Central memory CD8-positive, alpha-beta T cell (primary cell): Measurements from ENCODE around the gene OR2A25.

Experiments used
- ATAC-seq: fragments of 150-1000 bp; cut with Tn5 transposase; replicated peaks from 2 replicates; pipeline ENCODE4 v1.10.0; 2022; ENCODE audit warnings: mild to moderate bottlenecking, moderate FRiP score, moderate number of reproducible peaks; ENCODE audit not compliant: poor library complexity, severe bottlenecking; ENCODE audit errors: extremely low read depth
- DNase-seq, 2 donors: peaks; one replicate each; pipeline ENCODE4 v3.0.0; 2021; ENCODE audit warnings: low spot score in 2 of 2
- H3K27ac Mint-ChIP-seq: one replicate; pipeline ENCODE4 v1.8.0; 2022; ENCODE audit warnings: low read depth, mild to moderate bottlenecking, moderate library complexity, mixed read lengths
- H3K27me3 Mint-ChIP-seq: one replicate; pipeline ENCODE4 v1.8.0; 2022; ENCODE audit warnings: mixed read lengths
- H3K36me3 Mint-ChIP-seq: one replicate; pipeline ENCODE4 v1.8.0; 2022; ENCODE audit warnings: mild to moderate bottlenecking, moderate library complexity, mixed read lengths; ENCODE audit not compliant: insufficient read depth
- H3K4me1 Mint-ChIP-seq: one replicate; pipeline ENCODE4 v1.8.0; 2022; ENCODE audit warnings: mixed read lengths
- H3K4me3 Mint-ChIP-seq: one replicate; pipeline ENCODE4 v1.8.0; 2022; ENCODE audit warnings: mild to moderate bottlenecking, moderate library complexity, mixed read lengths
- H3K9me3 Mint-ChIP-seq: one replicate; pipeline ENCODE4 v1.8.0; 2022; ENCODE audit warnings: mixed read lengths

The OR2A25 gene

GRCh38 chr7:144069511-144069910 is at the start of gene OR2A25:
OR2A25 (plus strand) TSS chr7:144069811; CDS start chr7:144074220, 4,409 bp downstream.
- Mint-ChIP-seq H3K9me3 (no peaks in the 10 kb centered on the region), H3K36me3 (no peaks in the 10 kb centered on the region), H3K27me3 (peaks cover 48% of the 10 kb centered on the region), H3K4me1 (no peaks in the 10 kb centered on the region), H3K4me3 (no peak within 1 kb of the TSS), H3K27ac (no peak within 1 kb of the TSS)
- DNase-seq (no peak), ATAC-seq (no peak)

GRCh38 chr7:144020340-144020739 is 49.3 kb upstream of the OR2A25 start:
- Mint-ChIP-seq H3K36me3 (no peaks in the 10 kb centered on the region), H3K4me3 (no peak overlapping the region), H3K4me1 (no peaks in the 10 kb centered on the region), H3K9me3 (no peaks in the 10 kb centered on the region), H3K27me3 (peaks cover 20% of the 10 kb centered on the region), H3K27ac (no peak overlapping the region)
- no peak for ATAC-seq
- DNase-seq: no peak

- ATAC-seq: no peak
- no peak overlapping the region for H3K4me3 Mint-ChIP-seq
- H3K27me3 Mint-ChIP-seq: peaks cover 18% of the 10 kb centered on the region
- H3K4me1 Mint-ChIP-seq: no peaks in the 10 kb centered on the region
- no peak for DNase-seq
- no peak overlapping the region for H3K27ac Mint-ChIP-seq
- no peaks in the 10 kb centered on the region for H3K36me3 Mint-ChIP-seq
- no peaks in the 10 kb centered on the region for H3K9me3 Mint-ChIP-seq
These were observed 47.4 kb upstream of the OR2A25 start for GRCh38 chr7:144022169-144022568.

GRCh38 chr7:144023171-144023827 is 46.3 kb upstream of the OR2A25 start:
- Mint-ChIP-seq H3K4me3 (no peak overlapping the region), H3K4me1 (no peaks in the 10 kb centered on the region), H3K9me3 (no peaks in the 10 kb centered on the region), H3K27ac (no peak overlapping the region), H3K36me3 (no peaks in the 10 kb centered on the region), H3K27me3 (peaks cover 8% of the 10 kb centered on the region)
- ATAC-seq (no peak), DNase-seq (no peak)

- no peak for DNase-seq
- no peak for ATAC-seq
- no peaks in the 10 kb centered on the region for H3K27me3 Mint-ChIP-seq
- no peaks in the 10 kb centered on the region for H3K36me3 Mint-ChIP-seq
- no peaks in the 10 kb centered on the region for H3K4me1 Mint-ChIP-seq
- H3K27ac Mint-ChIP-seq: no peak overlapping the region
- no peak overlapping the region for H3K4me3 Mint-ChIP-seq
- no peaks in the 10 kb centered on the region for H3K9me3 Mint-ChIP-seq
These were observed 45.4 kb upstream of the OR2A25 start for GRCh38 chr7:144024213-144024612.

GRCh38 chr7:144026203-144026883 is 43.3 kb upstream of the OR2A25 start:
- Mint-ChIP-seq H3K9me3 (no peaks in the 10 kb centered on the region), H3K27me3 (peaks cover 11% of the 10 kb centered on the region), H3K4me1 (no peaks in the 10 kb centered on the region), H3K27ac (no peak overlapping the region), H3K4me3 (no peak overlapping the region), H3K36me3 (no peaks in the 10 kb centered on the region)
- DNase-seq (no peak), ATAC-seq (no peak)

GRCh38 chr7:144027070-144027469 is 42.5 kb upstream of the OR2A25 start:
- no peak overlapping the region for H3K27ac Mint-ChIP-seq
- H3K36me3 Mint-ChIP-seq: no peaks in the 10 kb centered on the region

GRCh38 chr7:144027974-144028373 is 41.6 kb upstream of the OR2A25 start:
- Mint-ChIP-seq H3K27ac (no peak overlapping the region), H3K4me3 (no peak overlapping the region), H3K27me3 (peaks cover 26% of the 10 kb centered on the region), H3K36me3 (no peaks in the 10 kb centered on the region), H3K9me3 (no peaks in the 10 kb centered on the region), H3K4me1 (no peaks in the 10 kb centered on the region)
- ATAC-seq: no peak
- DNase-seq: no peak

More at GRCh38 chr7:144027070-144027469, 42.5 kb upstream of the OR2A25 start:
- Mint-ChIP-seq H3K27me3 (peaks cover 18% of the 10 kb centered on the region), H3K4me3 (no peak overlapping the region), H3K9me3 (no peaks in the 10 kb centered on the region), H3K4me1 (no peaks in the 10 kb centered on the region)
- ATAC-seq (no peak), DNase-seq (no peak)

- Mint-ChIP-seq H3K27me3 (peaks cover 31% of the 10 kb centered on the region), H3K36me3 (no peaks in the 10 kb centered on the region), H3K9me3 (no peaks in the 10 kb centered on the region), H3K4me3 (no peak overlapping the region), H3K4me1 (no peaks in the 10 kb centered on the region), H3K27ac (no peak overlapping the region)
- ATAC-seq: no peak
- DNase-seq: no peak
These were observed 41.1 kb upstream of the OR2A25 start for GRCh38 chr7:144028547-144028946.

- no peak overlapping the region for H3K4me3 Mint-ChIP-seq
- H3K27me3 Mint-ChIP-seq: peaks cover 54% of the 10 kb centered on the region
- no peaks in the 10 kb centered on the region for H3K4me1 Mint-ChIP-seq
- no peaks in the 10 kb centered on the region for H3K9me3 Mint-ChIP-seq
- no peaks in the 10 kb centered on the region for H3K36me3 Mint-ChIP-seq
- no peak for ATAC-seq
- no peak for DNase-seq
- no peak overlapping the region for H3K27ac Mint-ChIP-seq
These were observed 37.1 kb upstream of the OR2A25 start for GRCh38 chr7:144032516-144032915.

GRCh38 chr7:144032985-144033709 is 36.5 kb upstream of the OR2A25 start:
- Mint-ChIP-seq H3K9me3 (no peaks in the 10 kb centered on the region), H3K4me1 (no peaks in the 10 kb centered on the region), H3K36me3 (no peaks in the 10 kb centered on the region), H3K27me3 (peaks cover 54% of the 10 kb centered on the region), H3K27ac (no peak overlapping the region), H3K4me3 (no peak overlapping the region)
- DNase-seq: no peak
- ATAC-seq: no peak

GRCh38 chr7:144035385-144035784 is 34.2 kb upstream of the OR2A25 start:
- no peak for ATAC-seq
- H3K27ac Mint-ChIP-seq: no peak overlapping the region
- H3K36me3 Mint-ChIP-seq: no peaks in the 10 kb centered on the region
- no peaks in the 10 kb centered on the region for H3K4me1 Mint-ChIP-seq
- H3K4me3 Mint-ChIP-seq: no peak overlapping the region
- H3K9me3 Mint-ChIP-seq: no peaks in the 10 kb centered on the region
- peaks cover 53% of the 10 kb centered on the region for H3K27me3 Mint-ChIP-seq
- DNase-seq: no peak
